Smooth muscle cell of bladder (primary cell): ENCODE data around the gene TAF3. TPM values are rescaled to one million over a fixed set of nuclear protein-coding genes. Genes with fewer than 3 reads are reported as not detected.

Source experiments
- total RNA-seq: library from RNA; depleted of rRNA; stranded (reverse); fragments of >200 nt; gene quantifications from 2 replicates; pipeline ENCODE4 v1.2.3, GENCODE V29; 2014

Gene TAF3
- total RNA-seq, result 1.00 and 1.4 TPM in 2 replicates

GRCh38 chr10:7818295-7819120 is at the start of gene TAF3:
Gene TAF3, plus strand, starts transcription at chr10:7818505. Its CDS starts 205 bp downstream, at chr10:7818710.

GRCh38 chr10:7787857-7788638 is 30.3 kb upstream of the TAF3 start, which contains the start of the genes ATP5F1C and KIN:
Gene ATP5F1C, plus strand, starts transcription at chr10:7788177. Its CDS starts 31 bp downstream, at chr10:7788208.
Gene KIN, minus strand, starts transcription at chr10:7787993. Its CDS starts 60 bp downstream, at chr10:7787933.

GRCh38 chr10:8054494-8055407 is 236.4 kb downstream of the TAF3 start, which contains the start of gene GATA3:
Gene GATA3, plus strand, starts transcription at chr10:8054688. Its CDS starts 968 bp downstream, at chr10:8055656.

Other genes starting within 250 kb of the TAF3 start
- gene ITIH5, start 151.5 kb upstream of the TAF3 start, total RNA-seq, result 1.1 and 3.0 TPM in 2 replicates
- gene ITIH2, start 115.2 kb upstream of the TAF3 start, total RNA-seq, result not detected in 2 replicates
- 6.0 and 7.0 TPM in 2 replicates for gene KIN, start 30.5 kb upstream of the TAF3 start, total RNA-seq
- gene ATP5F1C, start 30.3 kb upstream of the TAF3 start, total RNA-seq, result 202 and 232 TPM in 2 replicates
- gene GATA3, start 236.2 kb downstream of the TAF3 start, total RNA-seq, result not detected in 2 replicates